Skeletal muscle satellite cell (primary cell): Measurements from ENCODE around the gene DNAAF5.
A peak's percentile ranks its signal among the peaks of the same experiment; 100 is the strongest.

Experiments
- H3K27me3 ChIP-seq: 2 replicates; pipeline ENCODE4 v1.7.0; 2013; ENCODE audit warnings: low read length; ENCODE audit not compliant: control insufficient read depth, insufficient read depth
- H3K36me3 ChIP-seq: 2 replicates; pipeline ENCODE4 v1.7.0; 2013; ENCODE audit warnings: mild to moderate bottlenecking, control low read depth, low read length; ENCODE audit not compliant: insufficient read depth
- H3K4me1 ChIP-seq: 2 replicates; pipeline ENCODE4 v1.7.0; 2013; ENCODE audit warnings: low read length; ENCODE audit not compliant: control insufficient read depth, insufficient read depth
- H3K4me2 ChIP-seq: 2 replicates; pipeline ENCODE4 v1.7.0; 2013; ENCODE audit warnings: mild to moderate bottlenecking, low read length
- H3K4me3 ChIP-seq: 2 replicates; pipeline ENCODE4 v1.7.0; 2013; ENCODE audit warnings: low read length
- H3K9ac ChIP-seq: 2 replicates; pipeline ENCODE4 v1.7.0; 2013; ENCODE audit warnings: mild to moderate bottlenecking, low read depth, low read length, moderate library complexity
- H3K9me3 ChIP-seq: replicated peaks from 2 replicates; pipeline ENCODE4 v1.7.0; 2013; ENCODE audit warnings: mild to moderate bottlenecking, control low read depth, low read length

The DNAAF5 gene

GRCh38 chr7:816751-817671 lies 90.5 kb downstream of the DNAAF5 start:
- Histone ChIP-seq H3K4me3 (peak overlapping the region; percentile 90), H3K9me3 (no peaks in the 10 kb centered on the region), H3K4me1 (peaks cover 28% of the 10 kb centered on the region), H3K4me2 (peak overlapping the region; percentile 98), H3K27me3 (no peaks in the 10 kb centered on the region), H3K9ac (peak overlapping the region; percentile 92), H3K36me3 (peaks cover 2% of the 10 kb centered on the region)

- Histone ChIP-seq H3K36me3 (peaks cover 9% of the 10 kb centered on the region), H3K4me1 (peaks cover 21% of the 10 kb centered on the region), H3K9me3 (no peaks in the 10 kb centered on the region), H3K4me3 (no peak overlapping the region), H3K27me3 (no peaks in the 10 kb centered on the region), H3K9ac (no peak overlapping the region), H3K4me2 (peak overlapping the region; percentile 98)
Measured at GRCh38 chr7:818031-818699, 91.7 kb downstream of the DNAAF5 start.

- Histone ChIP-seq H3K27me3 (no peaks in the 10 kb centered on the region), H3K36me3 (peaks cover 10% of the 10 kb centered on the region), H3K4me1 (peaks cover 34% of the 10 kb centered on the region), H3K9ac (no peak overlapping the region), H3K4me3 (no peak overlapping the region), H3K9me3 (no peaks in the 10 kb centered on the region), H3K4me2 (no peak overlapping the region)
Measured at GRCh38 chr7:820341-820740, 93.8 kb downstream of the DNAAF5 start.

- H3K4me2 ChIP-seq, result no peak overlapping the region
- H3K9me3 ChIP-seq, result no peaks in the 10 kb centered on the region
- H3K4me1 ChIP-seq, result peaks cover 43% of the 10 kb centered on the region
- no peaks in the 10 kb centered on the region for H3K27me3 ChIP-seq
- H3K9ac ChIP-seq, result no peak overlapping the region
- H3K4me3 ChIP-seq, result no peak overlapping the region
- H3K36me3 ChIP-seq, result peaks cover 10% of the 10 kb centered on the region
Measured at GRCh38 chr7:821688-822087, 95.2 kb downstream of the DNAAF5 start.

- H3K4me1 ChIP-seq, result peaks cover 44% of the 10 kb centered on the region
- H3K27me3 ChIP-seq, result no peaks in the 10 kb centered on the region
- no peak overlapping the region for H3K9ac ChIP-seq
- H3K36me3 ChIP-seq, result peaks cover 10% of the 10 kb centered on the region
- H3K9me3 ChIP-seq, result no peaks in the 10 kb centered on the region
- H3K4me3 ChIP-seq, result no peak overlapping the region
- no peak overlapping the region for H3K4me2 ChIP-seq
Measured at GRCh38 chr7:822692-823276, 96.3 kb downstream of the DNAAF5 start.

- peaks cover 41% of the 10 kb centered on the region for H3K4me1 ChIP-seq
- peaks cover 10% of the 10 kb centered on the region for H3K36me3 ChIP-seq
- H3K9ac ChIP-seq, result no peak overlapping the region
- H3K27me3 ChIP-seq, result no peaks in the 10 kb centered on the region
- no peaks in the 10 kb centered on the region for H3K9me3 ChIP-seq
- no peak overlapping the region for H3K4me3 ChIP-seq
- H3K4me2 ChIP-seq, result peak overlapping the region; percentile 77
Measured at GRCh38 chr7:823649-824048, 97.2 kb downstream of the DNAAF5 start.

- Histone ChIP-seq H3K4me3 (peak overlapping the region; percentile 49), H3K9ac (peak overlapping the region; percentile 62), H3K27me3 (no peaks in the 10 kb centered on the region), H3K4me1 (peaks cover 40% of the 10 kb centered on the region), H3K36me3 (peaks cover 10% of the 10 kb centered on the region), H3K4me2 (peak overlapping the region; percentile 77), H3K9me3 (no peaks in the 10 kb centered on the region)
Measured at GRCh38 chr7:824081-824480, 97.6 kb downstream of the DNAAF5 start.

- peak overlapping the region; percentile 62 for H3K9ac ChIP-seq
- H3K9me3 ChIP-seq, result no peaks in the 10 kb centered on the region
- no peaks in the 10 kb centered on the region for H3K27me3 ChIP-seq
- H3K4me1 ChIP-seq, result peaks cover 40% of the 10 kb centered on the region
- H3K4me2 ChIP-seq, result peak overlapping the region; percentile 77
- H3K36me3 ChIP-seq, result peaks cover 10% of the 10 kb centered on the region
- H3K4me3 ChIP-seq, result peak overlapping the region; percentile 49
Measured at GRCh38 chr7:824664-825063, 98.2 kb downstream of the DNAAF5 start.

GRCh38 chr7:825386-825785 lies 98.9 kb downstream of the DNAAF5 start:
- H3K36me3 ChIP-seq, result peaks cover 10% of the 10 kb centered on the region
- peak overlapping the region; percentile 62 for H3K9ac ChIP-seq
- no peaks in the 10 kb centered on the region for H3K27me3 ChIP-seq
- H3K4me1 ChIP-seq, result peaks cover 39% of the 10 kb centered on the region
- H3K4me2 ChIP-seq, result peak overlapping the region; percentile 77
- H3K9me3 ChIP-seq, result no peaks in the 10 kb centered on the region
- peak overlapping the region; percentile 49 for H3K4me3 ChIP-seq

- H3K4me1 ChIP-seq, result peaks cover 43% of the 10 kb centered on the region
- H3K4me3 ChIP-seq, result no peak overlapping the region
- H3K9me3 ChIP-seq, result no peaks in the 10 kb centered on the region
- H3K9ac ChIP-seq, result peak overlapping the region; percentile 62
- H3K27me3 ChIP-seq, result no peaks in the 10 kb centered on the region
- H3K36me3 ChIP-seq, result peaks cover 8% of the 10 kb centered on the region
- H3K4me2 ChIP-seq, result peak overlapping the region; percentile 77
Measured at GRCh38 chr7:826230-826917, 99.9 kb downstream of the DNAAF5 start.
